PC-9 (cell line): ENCODE results near the gene ATP13A3. TPM values are rescaled to one million over a fixed set of nuclear protein-coding genes. Genes with fewer than 3 reads are reported as not detected.
A peak's percentile ranks its signal among the peaks of the same experiment; 100 is the strongest.

Source experiments
- BruUV-seq: library from RNA; stranded (reverse); fragments of 400-500 nt; replicated peaks from 2 replicates; lab custom pipeline; 2021; lab: Mats Ljungman, UMichigan
- CTCF ChIA-PET: fragments of 300-600 bp; sonication (Branson Sonifier 250); formaldehyde crosslinking; loops from one replicate; lab custom pipeline; 2022; ENCODE audit warnings: antibody characterized with exemption; lab: Charles Lee
- POLR2A ChIA-PET: fragments of 300-600 bp; sonication (Branson Sonifier 250); formaldehyde crosslinking; loops from one replicate; lab custom pipeline; 2022; ENCODE audit warnings: antibody characterized with exemption; ENCODE audit not compliant: unreplicated experiment; lab: Charles Lee
- DNase-seq, 2 experiments: peaks; one replicate each; pipeline versions ENCODE4 v3.0.0 to v3.0.0-alpha.2; 2015 to 2022; ENCODE audit warnings: mixed read lengths in 1 of 2
- H2AFZ ChIP-seq: fragments of 200-600 bp; sonication (generic); 2 replicates; pipeline ENCODE4 v1.8.1; 2017; ENCODE audit warnings: antibody characterized with exemption
- H3F3A ChIP-seq: fragments of 200-600 bp; sonication (generic); 2 replicates; pipeline ENCODE4 v1.8.1; 2017; ENCODE audit warnings: antibody characterized with exemption, mild to moderate bottlenecking, low read depth; ENCODE audit not compliant: insufficient read depth
- H3K27ac ChIP-seq: fragments of 200-600 bp; sonication (generic); 2 replicates; pipeline ENCODE4 v1.6.1; 2016; ENCODE audit warnings: mixed run types
- H3K27me3 ChIP-seq: fragments of 200-600 bp; sonication (generic); 2 replicates; pipeline ENCODE4 v1.6.1; 2016; ENCODE audit warnings: low read depth, mixed run types; ENCODE audit not compliant: insufficient read depth
- H3K36me3 ChIP-seq: fragments of 200-600 bp; sonication (generic); 2 replicates; pipeline ENCODE4 v1.6.1; 2016; ENCODE audit warnings: low read depth, mixed run types
- H3K4me1 ChIP-seq: fragments of 200-600 bp; sonication (generic); replicated peaks from 2 replicates; pipeline ENCODE4 v1.6.1; 2016; ENCODE audit warnings: mixed run types; ENCODE audit not compliant: insufficient read depth
- H3K4me2 ChIP-seq: fragments of 200-600 bp; sonication (generic); 2 replicates; pipeline ENCODE4 v1.6.1; 2017; ENCODE audit warnings: mixed run types
- H3K4me3 ChIP-seq: fragments of 200-600 bp; sonication (generic); 2 replicates; pipeline ENCODE4 v1.6.1; 2016; ENCODE audit warnings: mixed run types
- H3K79me2 ChIP-seq: fragments of 200-600 bp; sonication (generic); 2 replicates; pipeline ENCODE4 v1.6.1; 2017; ENCODE audit warnings: low read depth, mixed run types
- H3K9me2 ChIP-seq: fragments of 200-600 bp; sonication (generic); 2 replicates; pipeline ENCODE4 v1.8.1; 2017; ENCODE audit warnings: mild to moderate bottlenecking; ENCODE audit not compliant: insufficient read depth
- H3K9me3 ChIP-seq: fragments of 200-600 bp; sonication (generic); 2 replicates; pipeline ENCODE4 v1.8.1; 2016; ENCODE audit warnings: low read depth; ENCODE audit not compliant: insufficient read depth
- H4K20me1 ChIP-seq: fragments of 200-600 bp; sonication (generic); 2 replicates; pipeline ENCODE4 v1.8.1; 2017; ENCODE audit not compliant: insufficient read depth
- CTCF ChIP-seq: fragments of 200-600 bp; sonication (generic); conservative IDR thresholded peaks from 2 replicates; pipeline ENCODE4 v1.6.1; 2017; ENCODE audit warnings: mixed run types, antibody characterized with exemption, mild to moderate bottlenecking, moderate library complexity
- EZH2 ChIP-seq: fragments of 200-600 bp; sonication (generic); IDR thresholded peaks from 2 replicates; pipeline ENCODE4 v1.8.0; 2017; ENCODE audit warnings: antibody characterized with exemption, low read depth
- intact Hi-C: fragments of 100-400 bp; cut with micrococcal nuclease; formaldehyde crosslinking; loops from one replicate; pipeline ENCODE4 v1.10.0; 2022; ENCODE audit not compliant: unreplicated experiment
- total RNA-seq: library from RNA; stranded (reverse); gene quantifications from 2 replicates; pipeline ENCODE4 v1.2.3, GENCODE V29; 2021

ATP13A3 gene
- total RNA-seq, 1 experiment from 2014 or later, result 242 TPM

- no peaks in the 10 kb centered on the region for H3K9me3 ChIP-seq
- no peak for DNase-seq
- H3K4me3 ChIP-seq, result no peak overlapping the region
- H3K27me3 ChIP-seq, result no peaks in the 10 kb centered on the region
- no peak overlapping the region for H2AFZ ChIP-seq
- ChIA-PET CTCF (no interaction called here), POLR2A (no interaction called here)
- TF ChIP-seq EZH2, result no peak
- no peak; the same call in 1 of the 2 replicates for TF ChIP-seq CTCF
- no peaks in the 10 kb centered on the region for H3K4me1 ChIP-seq
- peaks cover 26% of the 10 kb centered on the region; the same call in 1 of the 2 replicates for H4K20me1 ChIP-seq
- no peak overlapping the region for H3K4me2 ChIP-seq
- H3K79me2 ChIP-seq, result no peaks in the 10 kb centered on the region
- H3F3A ChIP-seq, result peaks cover 80% of the 10 kb centered on the region
- no peak overlapping the region for H3K27ac ChIP-seq
- no peaks in the 10 kb centered on the region for H3K9me2 ChIP-seq
- H3K36me3 ChIP-seq, result peaks cover 71% of the 10 kb centered on the region
- intact Hi-C loops, result loop anchor here (2.0 kb wide), 1 partner anchor 18 kb away; no protein-coding TSS in a partner anchor
- no TSS peak for BruUV-seq
These were observed 62.4 kb downstream of the ATP13A3 start for GRCh38 chr3:194424373-194424772.

GRCh38 chr3:194423317-194423716, 63.5 kb downstream of the ATP13A3 start:
- peaks cover 80% of the 10 kb centered on the region for H3F3A ChIP-seq
- no peaks in the 10 kb centered on the region for H3K9me3 ChIP-seq
- BruUV-seq, result no TSS peak
- peaks cover 26% of the 10 kb centered on the region; the same call in 1 of the 2 replicates for H4K20me1 ChIP-seq
- intact Hi-C loops, result no loop called here
- no peak for TF ChIP-seq CTCF
- TF ChIP-seq EZH2, result no peak
- no peak overlapping the region for H3K4me2 ChIP-seq
- no peaks in the 10 kb centered on the region for H3K79me2 ChIP-seq
- no peak overlapping the region for H2AFZ ChIP-seq
- no peaks in the 10 kb centered on the region for H3K4me1 ChIP-seq
- H3K27me3 ChIP-seq, result no peaks in the 10 kb centered on the region
- H3K27ac ChIP-seq, result no peak overlapping the region
- ChIA-PET CTCF (no interaction called here), POLR2A (interaction anchor here (0.6 kb wide), 2 partner anchors 13 to 216 kb away, joined by 5 to 8 read pairs; no protein-coding TSS in a partner anchor)
- peaks cover 72% of the 10 kb centered on the region for H3K36me3 ChIP-seq
- no peaks in the 10 kb centered on the region for H3K9me2 ChIP-seq
- no peak overlapping the region for H3K4me3 ChIP-seq
- no peak for DNase-seq

- intact Hi-C loops, result no loop called here
- Histone ChIP-seq H3K36me3 (peaks cover 70% of the 10 kb centered on the region), H3K79me2 (no peaks in the 10 kb centered on the region), H3K27ac (peak overlapping the region; percentile 3; the same call in 1 of the 2 replicates), H3K9me3 (no peaks in the 10 kb centered on the region), H3K4me2 (no peak overlapping the region), H3K4me1 (no peaks in the 10 kb centered on the region), H4K20me1 (peaks cover 26% of the 10 kb centered on the region; the same call in 1 of the 2 replicates), H3F3A (peaks cover 80% of the 10 kb centered on the region), H3K27me3 (no peaks in the 10 kb centered on the region), H2AFZ (no peak overlapping the region), H3K9me2 (no peaks in the 10 kb centered on the region), H3K4me3 (no peak overlapping the region)
- ChIA-PET CTCF (no interaction called here), POLR2A (interaction anchor here (0.6 kb wide), 1 partner anchor 211 kb away, joined by 3 read pairs; no protein-coding TSS in a partner anchor)
- TF ChIP-seq CTCF (no peak), EZH2 (no peak)
- no TSS peak for BruUV-seq
- DNase-seq, result no peak
These were observed 64.6 kb downstream of the ATP13A3 start for GRCh38 chr3:194422188-194422587.
